HG03575 (cell line): Measurements from ENCODE around the gene APOBEC3C.
"Not testable (repeated sequence)": the region's sequence is repeated elsewhere in the genome, so short reads cannot be mapped to it uniquely, and the experiment has no call there.

Experiments
- ATAC-seq: cut with Tn5 transposase; IDR thresholded peaks from one replicate; pipeline ENCODE4 v1.9.1; 2021; ENCODE audit not compliant: unreplicated experiment, insufficient number of reproducible peaks, low FRiP score; ENCODE audit errors: extremely low read depth

Gene APOBEC3C

GRCh38 chr22:38981005-38981991 is 32.8 kb upstream of the APOBEC3C start:
- no peak for ATAC-seq

GRCh38 chr22:38981992-38982927 is 31.8 kb upstream of the APOBEC3C start, which contains the start of gene APOBEC3B:
TSS of gene APOBEC3B (plus strand) at chr22:38982347. CDS start at chr22:38982454, 107 bp downstream.
- ATAC-seq = no peak

DNA sequence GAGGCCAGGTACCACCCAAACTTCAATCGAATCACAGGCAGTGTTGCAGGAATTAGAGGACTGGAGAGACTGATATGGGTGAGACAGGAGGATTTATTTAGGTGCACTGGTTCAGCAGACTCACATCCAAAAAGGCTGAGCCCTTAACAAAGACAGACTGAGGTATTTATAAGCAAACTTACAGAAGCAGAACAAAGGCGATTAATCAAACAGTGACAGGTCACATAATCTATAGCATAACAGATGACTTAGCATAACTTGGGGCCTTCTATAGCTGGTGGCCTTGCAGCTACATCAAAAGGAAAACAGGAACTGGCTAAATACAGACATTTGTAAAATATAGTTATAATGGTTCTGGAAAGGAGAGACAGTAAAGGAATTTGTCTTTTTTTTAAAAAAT is 29.8 kb upstream of the APOBEC3C start:
- no peak for ATAC-seq

DNA sequence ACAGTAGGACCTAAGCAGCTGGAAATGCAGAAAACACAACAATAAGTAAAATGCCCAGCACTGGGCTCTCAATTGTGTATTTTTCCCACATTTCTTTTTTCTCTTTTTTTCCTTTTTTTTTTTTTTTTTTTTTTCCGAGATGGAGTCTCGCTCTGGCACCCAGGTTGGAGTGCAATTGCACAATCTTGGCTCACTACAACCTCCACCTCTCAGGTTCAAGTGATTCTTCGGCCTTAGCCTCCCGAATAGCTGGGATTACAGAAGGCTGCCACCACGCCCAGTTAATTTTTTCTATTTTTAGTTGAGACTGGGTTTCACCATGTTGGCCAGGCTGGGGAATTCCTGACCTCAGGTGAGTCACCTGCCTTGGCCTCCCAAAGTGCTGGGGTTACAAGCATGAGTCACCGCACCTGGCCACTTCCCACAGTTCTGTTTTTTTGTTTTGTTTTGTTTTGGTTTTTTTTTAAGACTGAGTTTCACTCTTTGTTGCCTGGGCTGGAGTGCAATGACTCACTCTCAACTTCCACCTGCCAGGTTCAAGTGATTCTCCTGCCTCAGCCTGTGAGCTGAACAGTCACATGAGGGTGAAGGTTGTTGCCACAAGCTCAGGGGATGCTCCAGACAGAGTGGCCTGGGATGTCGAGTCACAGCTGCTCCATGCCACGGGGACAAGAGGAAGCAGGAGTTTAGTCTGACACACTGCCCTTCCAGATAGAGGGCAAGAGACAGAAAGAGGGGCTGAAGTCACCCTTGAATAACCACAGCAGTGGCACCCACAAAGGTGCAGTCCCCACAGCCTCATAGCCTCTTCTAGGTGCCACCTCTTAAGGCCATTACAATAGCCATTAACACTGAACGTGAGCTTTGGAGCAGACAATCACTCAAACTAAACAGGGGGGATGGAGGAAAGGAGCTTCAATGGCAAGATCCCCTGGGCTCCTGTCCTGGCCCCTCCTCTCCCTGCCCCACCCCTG is 29.0 kb upstream of the APOBEC3C start:
- peak; percentile 62 for ATAC-seq

DNA sequence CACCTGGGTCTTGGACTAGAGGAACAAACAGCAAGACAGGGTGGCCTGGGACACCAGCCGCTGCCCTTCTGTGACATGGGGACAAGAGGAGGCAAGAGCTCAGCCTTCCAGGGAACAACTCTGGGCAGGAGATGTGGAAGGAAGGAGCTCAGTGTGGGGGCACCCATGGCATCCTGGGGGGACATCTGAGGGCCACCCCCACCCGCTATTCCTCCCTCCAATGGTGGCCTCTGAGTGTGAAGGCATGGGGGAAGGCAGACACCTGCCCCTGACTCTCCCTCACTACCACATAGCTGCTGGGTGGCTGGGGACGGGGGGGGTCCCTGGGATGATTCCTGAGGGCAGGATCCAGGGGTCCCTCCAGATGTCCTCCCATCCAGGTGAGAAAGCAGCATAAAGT is 27.4 kb upstream of the APOBEC3C start:
- no peak for ATAC-seq

- ATAC-seq = no peak
Measured at GRCh38 chr22:38987171-38987895, 26.7 kb upstream of the APOBEC3C start.

DNA sequence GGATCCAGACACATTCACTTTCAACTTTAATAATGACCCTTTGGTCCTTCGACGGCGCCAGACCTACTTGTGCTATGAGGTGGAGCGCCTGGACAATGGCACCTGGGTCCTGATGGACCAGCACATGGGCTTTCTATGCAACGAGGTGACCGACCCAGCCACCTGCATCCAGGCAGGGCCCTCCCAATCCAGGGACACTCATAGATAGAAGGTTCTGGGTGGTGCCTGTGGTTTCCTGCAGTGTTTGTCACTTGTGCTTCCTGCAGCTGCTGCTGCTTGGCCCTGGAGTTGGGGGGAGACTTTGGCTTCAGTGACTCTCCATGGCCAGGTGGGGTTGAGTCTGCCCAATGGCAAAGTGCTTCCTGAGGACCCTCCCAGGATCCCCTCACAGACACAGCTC is 24.6 kb upstream of the APOBEC3C start:
- no peak for ATAC-seq

DNA sequence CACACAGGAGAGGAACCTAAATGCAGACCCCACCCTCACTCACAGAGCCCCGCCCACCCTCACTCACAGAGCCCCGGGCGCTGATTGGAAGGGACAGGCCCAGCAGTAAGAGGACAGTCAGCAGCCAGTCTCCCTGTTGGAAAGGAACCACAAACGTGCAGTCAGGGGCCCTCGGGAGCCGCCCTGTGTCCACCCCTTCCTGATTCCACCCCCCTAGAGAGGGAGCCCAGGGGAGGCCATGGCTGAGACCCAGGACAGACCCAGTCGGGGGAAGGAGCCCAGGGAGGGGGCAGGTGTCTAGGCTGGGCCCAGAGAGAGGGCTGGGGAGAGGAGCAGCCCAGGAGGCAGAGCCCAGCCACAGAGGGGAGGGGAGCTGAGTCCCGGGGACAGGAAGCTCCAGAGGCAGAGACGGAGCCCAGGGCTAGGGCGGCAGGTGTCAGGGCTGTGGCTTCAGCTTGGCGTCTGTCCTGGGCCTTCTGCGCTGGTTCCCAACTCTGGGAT is 21.1 kb upstream of the APOBEC3C start:
- not testable (repeated sequence) for ATAC-seq

GRCh38 chr22:38996105-38996504 is 18.0 kb upstream of the APOBEC3C start:
- ATAC-seq = no peak

- no peak for ATAC-seq
Measured at GRCh38 chr22:38997518-38997917, 16.5 kb upstream of the APOBEC3C start.

DNA sequence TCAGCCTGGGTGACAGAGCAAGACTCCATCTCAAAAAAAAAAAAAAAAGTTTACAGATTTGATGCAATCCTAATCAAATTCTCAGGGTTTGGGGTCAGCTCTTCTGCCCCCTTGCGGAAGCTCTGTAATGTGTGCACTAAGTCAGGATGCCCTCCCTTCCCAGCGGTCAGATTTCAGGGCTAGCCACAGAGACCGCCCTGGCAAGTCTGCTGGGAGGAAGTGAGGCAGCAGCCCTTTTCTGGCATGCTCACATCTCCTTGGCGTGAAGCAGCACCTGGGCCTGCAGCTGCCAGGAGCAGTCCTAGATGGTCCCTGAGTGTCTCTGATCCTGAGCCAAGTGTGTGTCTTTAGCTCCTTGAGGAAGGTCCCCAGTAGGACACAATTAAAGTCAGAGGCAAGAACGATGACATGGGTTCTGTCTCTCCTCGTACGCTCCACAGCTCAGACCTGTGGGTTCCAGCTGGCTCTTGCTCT is 10.9 kb upstream of the APOBEC3C start:
- no peak for ATAC-seq

GRCh38 chr22:39007177-39007576 is 6.9 kb upstream of the APOBEC3C start:
- no peak for ATAC-seq

- ATAC-seq = not testable (repeated sequence)
Measured at GRCh38 chr22:39008271-39008850, 5.7 kb upstream of the APOBEC3C start.

- ATAC-seq = no peak
Measured at GRCh38 chr22:39010946-39011345, 3.1 kb upstream of the APOBEC3C start.

- no peak for ATAC-seq
Measured at GRCh38 chr22:39012533-39013511, 1.2 kb upstream of the APOBEC3C start.

DNA sequence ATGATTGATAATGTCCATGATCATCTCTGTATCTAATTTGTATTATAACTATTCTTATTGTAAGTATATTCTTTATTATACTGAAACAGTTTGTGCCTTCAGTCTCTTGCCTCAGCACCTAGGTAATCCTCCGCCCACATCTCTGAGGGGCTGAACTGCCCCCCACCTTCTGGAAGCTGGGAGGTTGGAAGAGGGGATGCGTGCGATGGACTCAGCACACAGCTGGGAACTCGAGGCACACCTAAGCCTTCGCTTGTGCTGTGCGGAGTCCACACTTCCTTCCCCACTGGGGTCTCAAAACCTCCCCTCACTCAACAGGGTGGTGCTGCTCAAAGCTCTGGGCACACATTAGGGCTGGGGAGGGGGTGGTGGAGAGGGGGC is 506 bp upstream of the APOBEC3C start:
- ATAC-seq = not testable (repeated sequence)
